Immature natural killer cell (primary cell): ENCODE results near the gene VWA7. TPM values are rescaled to one million over a fixed set of nuclear protein-coding genes. Genes with fewer than 3 reads are reported as not detected.
"Not testable (repeated sequence)": the region's sequence is repeated elsewhere in the genome, so short reads cannot be mapped to it uniquely, and the experiment has no call there.

Experiments
- DNase-seq, 3 donors: peaks; one replicate each; pipeline ENCODE4 v3.0.0; 2022; ENCODE audit warnings: mixed read lengths in 1 of 3
- H3K27ac Mint-ChIP-seq, 6 donors: one replicate each; pipeline ENCODE4 v1.8.0; 2020; ENCODE audit warnings: mixed read lengths in 6 of 6, mild to moderate bottlenecking in 5 of 6, inconsistent platforms in 4 of 6, moderate library complexity in 3 of 6
- H3K27me3 Mint-ChIP-seq, 3 donors: one replicate each; pipeline ENCODE4 v1.8.0; 2020 to 2021; ENCODE audit warnings: low read depth in 3 of 3, mild to moderate bottlenecking in 3 of 3, mixed read lengths in 3 of 3, moderate library complexity in 3 of 3, inconsistent platforms in 1 of 3
- H3K36me3 Mint-ChIP-seq, 3 donors: one replicate each; pipeline ENCODE4 v1.8.0; 2020; ENCODE audit warnings: mixed read lengths in 3 of 3, inconsistent platforms in 2 of 3, mild to moderate bottlenecking in 2 of 3
- H3K4me1 Mint-ChIP-seq, 2 donors: one replicate each; pipeline ENCODE4 v1.8.0; 2020; ENCODE audit warnings: inconsistent platforms in 2 of 2, mild to moderate bottlenecking in 2 of 2, mixed read lengths in 2 of 2, moderate library complexity in 1 of 2
- H3K4me3 Mint-ChIP-seq, 5 donors: one replicate each; pipeline ENCODE4 v1.8.0; 2020; ENCODE audit warnings: mild to moderate bottlenecking in 5 of 5, mixed read lengths in 5 of 5, inconsistent platforms in 3 of 5, moderate library complexity in 3 of 5
- H3K9me3 Mint-ChIP-seq, 6 donors: one replicate each; pipeline ENCODE4 v1.8.0; 2020; ENCODE audit warnings: mild to moderate bottlenecking in 6 of 6, mixed read lengths in 6 of 6, inconsistent platforms in 4 of 6, moderate library complexity in 3 of 6
- polyA plus RNA-seq, 3 donors: library from polyadenylated mRNA; unstranded; fragments of 300-500 nt; fragmentation: Illumina TruSeq; gene quantifications; one replicate each; pipeline ENCODE4 v1.2.3, GENCODE V29; 2021

The VWA7 gene
- polyA plus RNA-seq, 3 donors from 2014 or later = 0.21 to 1.8 (median 0.93) TPM

DNA sequence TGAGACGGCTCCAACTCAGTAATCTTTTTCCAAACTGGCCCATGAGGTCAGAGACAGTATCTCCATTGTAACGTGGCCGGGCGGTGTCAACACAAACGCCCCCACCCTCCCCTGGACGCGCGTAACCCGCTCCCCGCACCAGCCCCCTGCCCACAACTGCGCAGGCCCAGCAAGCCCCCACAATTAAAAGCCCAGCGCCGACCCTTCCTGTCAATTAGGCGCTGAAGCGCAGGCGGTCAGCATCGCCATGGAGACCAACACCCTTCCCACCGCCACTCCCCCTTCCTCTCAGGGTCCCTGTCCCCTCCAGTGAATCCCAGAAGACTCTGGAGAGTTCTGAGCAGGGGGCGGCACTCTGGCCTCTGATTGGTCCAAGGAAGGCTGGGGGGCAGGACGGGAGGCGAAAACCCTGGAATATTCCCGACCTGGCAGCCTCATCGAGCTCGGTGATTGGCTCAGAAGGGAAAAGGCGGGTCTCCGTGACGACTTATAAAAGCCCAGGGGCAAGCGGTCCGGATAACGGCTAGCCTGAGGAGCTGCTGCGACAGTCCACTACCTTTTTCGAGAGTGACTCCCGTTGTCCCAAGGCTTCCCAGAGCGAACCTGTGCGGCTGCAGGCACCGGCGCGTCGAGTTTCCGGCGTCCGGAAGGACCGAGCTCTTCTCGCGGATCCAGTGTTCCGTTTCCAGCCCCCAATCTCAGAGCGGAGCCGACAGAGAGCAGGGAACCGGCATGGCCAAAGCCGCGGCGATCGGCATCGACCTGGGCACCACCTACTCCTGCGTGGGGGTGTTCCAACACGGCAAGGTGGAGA, 38.1 kb upstream of the VWA7 start, which contains the start of the genes HSPA1A and HSPA1L:
TSS of gene HSPA1A (plus strand) at position 519 of the 814 bp plus-strand sequence. CDS start at position 733, 214 bp downstream.
TSS of gene HSPA1L (minus strand) at position 259 of the 814 bp plus-strand sequence. CDS start 3,311 bp downstream, outside the sequence.
- Mint-ChIP-seq H3K27ac (peak within 1 kb of the TSS; percentile 83 to 94 (median 90)), H3K9me3 (no peaks in the 10 kb centered on the region), H3K36me3 (peaks cover 0 to 7% (median 7%) of the 10 kb centered on the region in 3 donors), H3K4me3 (peak within 1 kb of the TSS; percentile 90 to 96 (median 94)), H3K4me1 (peaks cover 28 to 34% of the 10 kb centered on the region in 2 donors), H3K27me3 (peaks cover 2 to 9% (median 3%) of the 10 kb centered on the region in 3 donors)
- DNase-seq = peak; percentile 54 to 60 (median 59)

- H3K36me3 Mint-ChIP-seq = peaks cover 0 to 12% (median 7%) of the 10 kb centered on the region in 3 donors
- H3K4me3 Mint-ChIP-seq = peak overlapping the region; percentile 90 to 96 (median 94)
- H3K27ac Mint-ChIP-seq = peak overlapping the region; percentile 83 to 94 (median 90)
- H3K27me3 Mint-ChIP-seq = peaks cover 2 to 9% (median 3%) of the 10 kb centered on the region in 3 donors
- peak; percentile 44 to 51 (median 50) for DNase-seq
- no peaks in the 10 kb centered on the region for H3K9me3 Mint-ChIP-seq
- peaks cover 23 to 31% of the 10 kb centered on the region in 2 donors for H3K4me1 Mint-ChIP-seq
Observed at GRCh38 chr6:31814677-31815024, 37.5 kb upstream of the VWA7 start.

DNA sequence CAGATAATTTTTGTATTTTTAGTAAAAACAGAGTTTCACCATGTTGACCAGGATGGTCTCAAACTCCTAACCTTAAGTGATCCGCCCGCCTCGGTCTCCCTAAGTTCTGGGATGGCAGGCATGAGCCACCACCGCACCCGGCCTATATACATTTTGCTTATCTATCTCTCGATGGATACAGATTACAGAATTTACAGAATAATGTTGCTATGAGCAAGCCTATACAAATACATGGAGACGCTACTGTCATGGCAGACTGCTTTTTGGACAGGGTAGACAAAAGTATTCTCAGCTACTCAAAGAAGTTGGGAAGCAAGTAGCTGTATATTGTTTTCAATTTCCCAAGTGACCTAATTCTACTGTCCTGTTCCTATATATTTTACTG, 36.3 kb upstream of the VWA7 start:
- peaks cover 19 to 27% of the 10 kb centered on the region in 2 donors for H3K4me1 Mint-ChIP-seq
- H3K9me3 Mint-ChIP-seq = no peaks in the 10 kb centered on the region
- peak overlapping the region in 3 of 5 donors; percentile 90 to 94 (median 93) for H3K4me3 Mint-ChIP-seq
- DNase-seq = no peak
- H3K27ac Mint-ChIP-seq = peak overlapping the region in 1 of 6 donors; percentile 77
- H3K36me3 Mint-ChIP-seq = peaks cover 0 to 15% (median 7%) of the 10 kb centered on the region in 3 donors
- H3K27me3 Mint-ChIP-seq = peaks cover 0 to 11% (median 3%) of the 10 kb centered on the region in 3 donors

- H3K27ac Mint-ChIP-seq = no peak overlapping the region
- H3K9me3 Mint-ChIP-seq = no peaks in the 10 kb centered on the region
- H3K4me3 Mint-ChIP-seq = peak overlapping the region in 1 of 5 donors; percentile 10
- H3K4me1 Mint-ChIP-seq = peaks cover 13 to 19% of the 10 kb centered on the region in 2 donors
- H3K36me3 Mint-ChIP-seq = peaks cover 0 to 15% (median 7%) of the 10 kb centered on the region in 3 donors
- peaks cover 3 to 6% (median 6%) of the 10 kb centered on the region in 3 donors for H3K27me3 Mint-ChIP-seq
- no peak for DNase-seq
Observed at GRCh38 chr6:31811645-31812044, 34.5 kb upstream of the VWA7 start.

DNA sequence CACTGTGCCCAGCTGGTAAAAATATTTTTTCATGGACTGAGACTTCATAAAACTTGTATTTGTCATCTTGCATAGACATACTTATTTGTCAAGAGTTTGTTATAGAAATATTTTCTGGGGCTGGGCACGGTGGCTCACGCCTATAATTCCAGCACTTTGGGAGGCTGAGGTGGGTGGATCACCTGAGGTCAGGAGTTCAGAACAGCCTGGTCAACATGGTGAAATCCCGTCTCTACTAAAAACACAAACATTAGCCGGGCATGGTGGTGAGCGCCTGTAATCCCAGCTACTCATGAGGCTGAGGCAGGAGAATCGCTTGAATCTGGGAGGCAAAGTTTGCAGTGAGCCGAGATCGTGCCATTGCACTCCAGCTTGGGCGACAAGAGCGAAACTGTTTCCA, 31.5 kb upstream of the VWA7 start:
- H3K27me3 Mint-ChIP-seq, DNase-seq, H3K9me3 Mint-ChIP-seq, H3K4me3 Mint-ChIP-seq: not testable (repeated sequence)
- Mint-ChIP-seq H3K36me3 (peaks cover 0 to 15% (median 7%) of the 10 kb centered on the region in 3 donors), H3K27ac (peak overlapping the region in 1 of 6 donors; percentile 7), H3K4me1 (peaks cover 14 to 17% of the 10 kb centered on the region in 2 donors)

DNA sequence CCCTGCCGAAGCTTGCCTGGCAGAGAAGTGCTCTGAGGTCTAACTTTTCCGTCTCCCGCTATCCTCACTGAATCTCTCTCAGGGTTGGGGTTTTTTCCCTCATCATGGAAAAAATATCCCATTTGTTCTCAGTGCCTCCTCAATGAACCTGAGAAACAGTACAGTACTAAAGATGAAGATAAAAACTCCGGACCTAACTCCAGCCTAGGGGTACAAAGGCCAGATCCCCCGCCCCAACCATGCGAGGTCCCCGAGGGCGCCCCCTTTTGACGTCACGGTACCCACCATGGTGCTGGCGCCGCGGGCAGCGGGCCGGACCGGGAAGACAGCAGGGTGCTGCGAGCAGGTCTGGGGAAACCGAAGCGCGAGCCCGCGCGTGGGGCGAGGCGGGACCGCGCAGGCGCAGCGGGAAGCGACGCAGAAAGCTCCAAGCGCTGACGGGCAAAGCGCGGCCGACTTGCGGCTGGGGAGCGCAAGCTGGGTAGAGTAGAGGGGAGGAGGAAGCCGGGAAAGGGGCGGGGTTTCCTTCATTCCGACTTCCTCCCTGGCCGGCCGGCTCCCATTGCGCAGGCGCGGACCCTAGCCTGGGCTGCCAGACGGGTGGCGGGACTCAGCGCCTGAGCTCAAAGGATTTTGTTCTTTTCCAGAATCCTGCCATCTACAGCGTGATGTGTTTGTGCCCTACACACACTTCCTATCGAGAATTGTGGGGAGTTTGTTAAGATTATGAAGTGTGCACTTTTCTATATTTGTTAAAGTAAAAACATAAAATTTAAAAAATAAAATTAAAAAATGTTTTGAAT, 29.5 kb upstream of the VWA7 start, which contains the start of gene LSM2:
TSS of gene LSM2 (minus strand) at position 497 of the 803 bp plus-strand sequence. CDS start at position 288, 209 bp downstream.
- peak; percentile 98 to 99 (median 99) for DNase-seq
- Mint-ChIP-seq H3K36me3 (peaks cover 0 to 15% (median 7%) of the 10 kb centered on the region in 3 donors), H3K27ac (peak within 1 kb of the TSS; percentile 95 to 98 (median 98))

DNA sequence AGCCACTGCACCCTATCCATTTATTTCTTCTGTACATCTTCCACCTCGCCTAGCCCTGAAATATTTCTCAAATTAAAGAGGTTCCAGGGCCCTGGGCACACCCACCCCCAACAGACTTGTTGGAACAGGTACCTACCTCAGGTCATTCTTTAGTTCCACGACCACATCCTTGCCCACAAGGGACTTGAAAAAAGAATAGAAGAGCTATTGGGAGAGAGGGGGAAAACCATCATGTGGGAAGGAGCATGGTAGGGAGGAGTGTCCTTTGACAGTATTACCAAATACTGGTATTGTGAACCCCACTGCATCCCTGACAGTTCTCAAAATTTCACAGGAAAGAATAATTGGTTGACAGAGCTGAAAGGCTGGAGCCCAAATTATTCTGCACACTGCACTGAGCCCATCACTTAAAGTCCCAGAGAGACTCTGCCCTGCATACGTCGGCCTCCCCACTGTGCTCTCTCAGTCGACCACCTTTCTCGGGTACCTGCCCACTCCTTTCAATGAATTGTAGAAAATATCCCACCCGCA, 28.9 kb upstream of the VWA7 start:
- H3K27ac Mint-ChIP-seq = peak overlapping the region; percentile 95 to 98 (median 98)

More for the DNA sequence above, 29.5 kb upstream of the VWA7 start, which contains the start of gene LSM2:
- H3K9me3 Mint-ChIP-seq = no peaks in the 10 kb centered on the region
- peaks cover 15 to 16% of the 10 kb centered on the region in 2 donors for H3K4me1 Mint-ChIP-seq
- H3K4me3 Mint-ChIP-seq = peak within 1 kb of the TSS; percentile 89 to 93 (median 92)
- peaks cover 3 to 10% (median 7%) of the 10 kb centered on the region in 3 donors for H3K27me3 Mint-ChIP-seq

GRCh38 chr6:31801031-31801927, 24.2 kb upstream of the VWA7 start:
- not testable (repeated sequence) for H3K27ac Mint-ChIP-seq, H3K4me3 Mint-ChIP-seq
- H3K4me1 Mint-ChIP-seq = peaks cover 20 to 26% of the 10 kb centered on the region in 2 donors

More for the DNA sequence above, 28.9 kb upstream of the VWA7 start:
- peaks cover 3 to 10% (median 7%) of the 10 kb centered on the region in 3 donors for H3K27me3 Mint-ChIP-seq
- H3K4me1 Mint-ChIP-seq = peaks cover 15 to 16% of the 10 kb centered on the region in 2 donors
- peaks cover 0 to 12% (median 8%) of the 10 kb centered on the region in 3 donors for H3K36me3 Mint-ChIP-seq
- no peaks in the 10 kb centered on the region for H3K9me3 Mint-ChIP-seq
- peak overlapping the region; percentile 89 to 93 (median 92) for H3K4me3 Mint-ChIP-seq
- DNase-seq = no peak

DNA sequence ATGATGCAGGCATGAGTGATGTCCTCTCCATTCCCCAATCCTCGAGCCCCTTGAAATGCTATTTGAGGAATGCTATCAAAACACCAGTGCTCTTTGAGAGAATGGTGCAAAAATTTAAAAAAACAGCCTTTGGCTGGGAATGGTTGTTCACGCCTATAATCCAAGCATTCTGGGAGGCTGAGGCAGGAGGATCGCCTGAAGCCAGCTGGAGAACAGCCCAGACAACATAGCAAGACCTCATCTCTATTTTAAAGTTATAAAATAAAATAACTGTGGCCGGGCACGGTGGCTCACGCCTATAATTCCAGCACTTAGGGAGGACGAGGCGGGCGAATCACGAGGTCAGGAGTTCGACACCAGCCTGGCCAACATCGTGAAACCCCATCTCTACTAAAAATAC, 22.7 kb upstream of the VWA7 start:
- Mint-ChIP-seq H3K27me3 (peaks cover 0 to 3% (median 2%) of the 10 kb centered on the region in 3 donors), H3K9me3 (no peaks in the 10 kb centered on the region), H3K27ac (no peak overlapping the region), H3K36me3 (peaks cover 0 to 4% (median 0%) of the 10 kb centered on the region in 3 donors), H3K4me1 (peaks cover 19 to 25% of the 10 kb centered on the region in 2 donors), H3K4me3 (no peak overlapping the region)
- no peak for DNase-seq

More at GRCh38 chr6:31801031-31801927, 24.2 kb upstream of the VWA7 start:
- not testable (repeated sequence) for H3K9me3 Mint-ChIP-seq, DNase-seq, H3K36me3 Mint-ChIP-seq, H3K27me3 Mint-ChIP-seq

- Mint-ChIP-seq H3K27me3 (peaks cover 0 to 3% (median 2%) of the 10 kb centered on the region in 3 donors), H3K36me3 (peaks cover 0 to 4% (median 0%) of the 10 kb centered on the region in 3 donors), H3K4me1 (peaks cover 33 to 34% of the 10 kb centered on the region in 2 donors), H3K9me3 (no peaks in the 10 kb centered on the region), H3K27ac (peak overlapping the region; percentile 80 to 95 (median 89)), H3K4me3 (peak overlapping the region; percentile 43 to 78 (median 66))
- DNase-seq = peak in 1 of 3 donors; percentile 23
Observed at GRCh38 chr6:31797588-31797987, 20.5 kb upstream of the VWA7 start.

- Mint-ChIP-seq H3K4me3 (peak overlapping the region in 4 of 5 donors; percentile 63 to 78 (median 68)), H3K36me3 (peaks cover 0 to 4% (median 1%) of the 10 kb centered on the region in 3 donors), H3K4me1 (peaks cover 33 to 34% of the 10 kb centered on the region in 2 donors), H3K27ac (peak overlapping the region; percentile 80 to 95 (median 89)), H3K27me3 (peaks cover 0 to 3% (median 2%) of the 10 kb centered on the region in 3 donors), H3K9me3 (no peaks in the 10 kb centered on the region)
- DNase-seq = no peak
Observed at GRCh38 chr6:31796993-31797385, 19.9 kb upstream of the VWA7 start.
